Stimulated activated naive CD4-positive, alpha-beta T cell (primary cell): ENCODE measurements around the gene GLRX.
A peak's percentile ranks its signal among the peaks of the same experiment; 100 is the strongest.

ENCODE experiments used
- DNase-seq, 6 experiments: peaks; one replicate each; lab custom pipeline; 2025; lab: John Stamatoyannopoulos, UW

GLRX gene, protein sequence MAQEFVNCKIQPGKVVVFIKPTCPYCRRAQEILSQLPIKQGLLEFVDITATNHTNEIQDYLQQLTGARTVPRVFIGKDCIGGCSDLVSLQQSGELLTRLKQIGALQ

DNA sequence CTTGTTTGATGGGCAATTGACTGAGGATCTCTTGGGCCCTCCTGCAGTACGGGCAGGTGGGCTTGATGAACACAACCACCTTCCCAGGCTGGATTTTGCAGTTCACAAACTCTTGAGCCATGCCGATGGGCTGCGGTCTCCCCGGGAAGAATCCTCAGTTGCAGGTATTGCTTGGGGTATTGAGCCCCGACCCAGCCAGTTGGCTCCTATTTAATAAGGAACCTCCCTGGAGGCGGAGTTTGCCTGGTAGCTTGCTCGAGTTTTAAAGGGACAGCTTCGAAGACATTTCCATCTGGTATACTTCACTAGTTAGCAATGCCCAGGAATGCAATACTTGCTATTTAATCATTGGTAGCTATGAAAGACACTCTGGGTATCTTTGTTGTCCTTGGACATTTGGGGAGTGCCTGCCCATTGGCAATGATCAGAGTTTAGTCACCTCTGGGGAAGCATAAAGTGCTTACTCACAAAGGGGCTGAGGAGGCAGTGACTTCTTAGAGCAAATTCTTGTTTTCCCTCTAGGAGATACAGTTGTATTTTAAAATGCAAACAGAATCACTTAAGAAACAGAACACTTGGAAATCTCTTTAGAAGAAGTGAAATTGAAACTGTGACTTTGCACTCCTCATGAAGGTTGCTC lies at the start of gene GLRX:
Gene GLRX (minus strand): TSS at position 185 of the 640 bp plus-strand sequence. CDS start 64 bp downstream, at position 121.
- DNase-seq: peak; percentile 32 to 70 (median 46)

DNA sequence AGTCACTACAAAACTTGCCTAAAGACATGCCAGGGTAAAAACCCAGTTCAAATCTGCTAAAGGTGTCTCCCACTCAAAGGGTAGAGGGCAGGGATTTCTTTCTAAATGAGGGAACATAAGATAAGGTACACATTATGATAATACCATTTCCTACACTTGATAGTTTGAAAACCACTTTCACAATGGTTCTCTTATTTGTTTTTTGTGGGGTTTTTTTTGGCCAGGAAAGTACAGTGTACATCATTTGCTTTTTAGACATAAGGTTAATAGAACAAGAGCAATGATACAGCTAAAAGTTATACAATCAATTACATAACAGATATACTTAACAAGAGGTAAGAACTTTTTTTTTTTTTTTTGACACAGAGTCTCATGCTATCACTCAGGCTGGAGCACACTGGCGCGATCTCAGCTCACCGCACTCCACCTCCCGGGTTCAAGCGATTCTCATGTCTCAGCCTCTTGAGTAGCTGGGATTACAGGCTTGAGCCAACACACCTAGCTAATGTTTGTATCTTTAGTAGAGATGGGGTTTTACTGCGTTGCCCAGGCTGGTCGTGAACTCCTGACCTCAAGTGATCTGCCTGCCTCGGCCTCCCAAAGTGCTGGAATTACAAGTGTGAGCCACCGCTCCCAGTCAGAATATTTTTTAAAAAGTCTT lies 48.8 kb upstream of the GLRX start:
- no peak for DNase-seq

DNA sequence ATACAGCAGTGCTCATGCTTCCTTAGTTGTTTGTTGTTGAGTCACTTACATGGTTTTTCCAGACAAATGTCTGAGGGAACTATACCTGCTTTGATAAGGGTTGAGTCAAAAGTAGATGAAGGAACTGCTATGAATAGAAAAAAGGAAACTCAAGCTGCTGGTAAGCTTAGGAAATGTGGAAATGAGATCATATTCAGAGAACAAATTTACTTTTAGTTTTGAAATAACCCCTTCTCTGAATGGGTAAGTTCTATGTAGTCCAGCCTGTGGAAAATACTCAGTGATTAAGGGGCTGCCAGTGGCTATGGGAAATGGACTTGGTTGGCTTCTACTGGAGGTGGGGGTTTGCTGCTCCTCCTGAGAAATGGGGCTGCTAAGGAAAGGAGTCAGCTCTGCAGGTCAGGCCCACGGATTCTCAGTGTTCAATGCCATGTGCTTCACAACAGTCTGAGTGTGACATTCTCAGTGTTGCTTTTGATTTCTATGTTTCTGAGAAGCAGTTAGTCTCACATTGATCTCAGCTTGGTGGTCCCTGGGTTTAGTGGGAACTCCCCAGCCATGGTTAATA lies 47.7 kb upstream of the GLRX start:
- DNase-seq: no peak

DNA sequence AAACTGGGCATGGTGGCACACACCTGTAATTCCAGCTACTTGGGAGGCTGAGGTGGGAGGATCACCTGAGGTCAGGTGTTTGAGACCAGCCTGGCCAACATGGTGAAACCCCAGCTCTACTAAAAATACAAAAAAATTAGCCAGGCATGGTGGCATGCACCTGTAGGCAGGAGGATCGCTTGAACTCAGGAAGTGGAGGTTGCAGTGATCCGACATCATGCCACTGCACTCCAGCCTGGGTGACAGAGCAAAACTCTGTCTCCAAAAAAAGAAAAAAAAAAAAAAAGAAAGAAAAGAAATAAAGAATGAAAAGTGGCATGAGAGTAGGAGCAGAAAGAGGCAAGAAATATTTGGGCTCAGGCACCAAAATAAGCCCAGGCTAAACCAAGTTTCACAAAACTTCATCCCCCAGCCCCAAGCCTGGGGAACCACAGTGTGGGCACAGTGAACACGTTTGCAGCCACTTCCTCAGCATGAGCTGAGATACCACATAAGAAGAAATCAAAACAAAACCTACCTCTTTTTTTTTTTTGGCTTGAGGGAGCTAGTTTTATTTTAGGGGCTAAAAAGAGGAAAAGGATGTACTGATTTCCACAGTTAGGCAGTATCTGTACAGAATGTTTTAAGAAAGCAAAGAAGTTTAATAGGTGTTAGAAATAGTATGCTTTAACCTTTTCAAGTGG lies 46.8 kb upstream of the GLRX start:
- peak; percentile 19 to 70 (median 52) for DNase-seq

DNA sequence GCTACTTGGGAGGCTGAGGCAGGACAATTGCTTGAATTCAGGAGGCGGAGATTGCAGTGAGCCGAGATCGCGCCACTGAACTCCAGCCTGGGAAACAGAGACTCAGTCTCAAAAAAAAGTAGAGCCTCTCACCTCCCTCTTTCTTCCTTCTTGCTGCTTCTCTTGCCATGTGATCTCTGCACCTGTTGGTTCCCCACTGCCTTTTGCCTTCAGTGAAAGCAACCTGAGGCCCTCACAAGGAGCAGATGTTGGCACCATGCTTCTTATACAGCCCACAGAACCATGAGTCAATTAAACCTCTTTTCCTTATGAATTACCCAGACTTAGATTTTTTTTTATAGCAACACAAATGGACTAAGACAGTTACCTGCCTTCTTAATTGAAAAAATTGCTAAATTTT lies 45.6 kb upstream of the GLRX start:
- DNase-seq: no peak

DNA sequence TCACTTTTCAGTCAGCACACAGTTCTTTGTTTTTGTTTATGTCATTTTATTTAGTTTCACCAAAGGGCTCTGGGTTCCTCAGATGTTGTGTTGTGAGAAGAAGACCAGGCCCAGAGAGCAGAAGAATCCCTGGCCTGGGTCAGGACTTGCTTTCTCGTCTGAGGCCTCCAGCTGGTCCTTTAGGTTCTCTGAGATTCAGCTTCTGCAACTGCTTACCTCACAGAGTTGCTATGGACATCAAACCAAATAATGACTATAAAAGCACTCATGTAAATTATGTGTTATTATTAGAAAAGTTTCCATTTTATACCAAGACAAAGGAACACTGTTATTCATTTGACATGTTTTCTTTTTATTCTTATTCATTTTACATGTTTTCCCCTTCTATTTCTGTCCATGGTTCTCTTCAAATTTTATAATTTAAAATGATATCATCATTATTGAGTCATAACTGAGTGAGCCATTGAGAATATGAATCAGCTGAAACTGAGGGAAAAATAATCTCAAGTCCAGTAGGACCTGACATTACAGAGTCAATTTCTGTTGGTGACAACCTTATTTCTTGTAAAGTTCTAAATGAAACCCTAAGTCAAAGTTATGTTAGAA lies 44.0 kb upstream of the GLRX start:
- no peak for DNase-seq

DNA sequence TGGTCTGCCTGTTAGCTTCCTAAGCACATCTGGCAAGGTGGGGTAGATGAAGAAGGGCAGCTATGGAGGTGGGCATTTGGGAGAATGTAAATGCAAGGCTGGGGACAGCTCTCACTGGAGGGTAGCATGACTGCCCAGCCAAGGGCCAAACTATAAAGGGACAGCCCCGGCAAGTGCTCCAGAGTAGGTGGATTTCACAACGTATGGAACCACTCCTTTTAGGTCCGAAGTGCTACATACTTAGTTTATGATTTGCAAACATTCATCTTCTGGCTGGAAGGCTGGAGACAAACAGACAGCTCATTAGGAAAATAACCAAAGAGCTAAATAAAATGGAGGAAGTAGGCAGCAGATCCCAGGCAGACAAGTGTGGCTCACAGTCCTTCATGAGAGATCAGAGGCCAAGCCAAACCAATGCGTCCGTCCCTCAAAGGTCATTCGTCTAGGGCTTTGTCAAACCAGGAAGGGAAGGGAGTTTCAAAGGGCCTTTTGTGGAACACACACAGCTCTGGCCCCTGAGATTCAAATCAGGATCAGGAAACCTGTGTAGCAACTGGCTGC lies 42.5 kb upstream of the GLRX start:
- no peak for DNase-seq

DNA sequence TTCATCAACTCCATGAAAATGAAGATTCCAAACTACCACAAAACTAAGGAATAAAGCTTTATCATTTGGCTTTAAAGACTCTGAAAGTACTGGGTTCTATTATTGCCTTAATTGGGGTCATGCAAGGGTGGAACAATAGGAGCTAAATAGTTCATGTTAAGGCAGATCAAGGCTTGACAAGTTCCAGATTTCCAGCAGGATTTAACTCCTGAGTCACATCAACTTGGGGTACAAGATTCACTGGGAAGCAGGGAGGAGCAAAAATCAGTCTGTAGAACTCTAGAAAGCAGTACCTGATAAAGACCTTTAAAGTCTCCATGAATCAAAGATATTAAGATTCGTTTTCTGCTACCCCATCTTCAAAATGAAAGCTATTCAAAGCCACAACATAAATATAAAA lies 41.9 kb upstream of the GLRX start:
- no peak for DNase-seq

DNA sequence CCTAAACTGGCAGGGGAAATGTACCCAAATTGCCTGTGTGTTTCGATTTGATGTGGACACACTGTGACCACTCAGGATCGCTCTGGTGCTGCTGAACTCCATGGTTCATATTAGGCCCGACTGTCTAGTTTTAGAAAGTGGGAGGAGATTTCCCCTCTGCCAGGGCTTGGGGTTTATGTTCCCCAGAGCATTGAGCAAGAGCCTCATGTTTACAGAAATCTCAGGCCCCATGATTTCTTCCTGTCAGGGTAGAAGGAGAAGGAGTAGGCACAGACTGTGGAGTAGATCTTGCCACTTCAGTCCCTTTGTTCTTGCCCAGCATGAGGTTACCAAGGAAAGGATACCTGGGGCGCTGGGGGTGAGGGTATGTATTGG lies 40.8 kb upstream of the GLRX start:
- DNase-seq: no peak

DNA sequence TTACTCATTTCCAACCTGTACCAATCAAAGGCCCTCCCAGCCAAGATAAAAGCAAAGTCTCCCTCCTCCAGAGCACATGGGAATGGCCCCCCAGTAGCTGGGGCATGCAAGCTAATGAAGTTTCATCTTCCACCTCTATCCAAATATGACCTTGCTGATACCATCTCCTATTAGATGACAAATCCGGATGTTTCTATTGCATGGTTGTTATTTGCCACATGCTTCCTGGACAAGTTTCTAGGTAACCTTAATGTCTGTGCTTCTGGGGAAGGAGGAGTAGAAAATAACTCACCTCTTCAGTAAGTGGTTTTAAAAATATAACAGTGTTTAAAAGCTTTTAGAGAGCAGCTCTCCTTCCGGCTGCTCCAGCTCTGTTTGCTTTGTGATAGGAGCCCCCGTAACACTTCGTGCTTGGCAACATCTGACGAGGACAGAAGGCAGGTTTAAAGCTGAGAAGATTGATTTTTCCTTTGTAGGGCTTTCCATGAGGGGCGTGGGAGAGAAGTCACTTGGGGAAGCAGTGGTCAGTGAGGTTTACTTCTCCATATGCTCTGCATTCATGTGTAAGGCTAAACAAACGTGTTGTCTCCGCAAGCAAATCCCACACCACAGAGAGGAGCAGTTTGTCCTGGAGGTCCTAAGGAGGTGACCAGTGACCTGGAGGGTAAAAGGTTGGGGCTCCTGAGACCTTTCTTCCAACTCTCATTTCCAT lies 40.3 kb upstream of the GLRX start:
- DNase-seq: no peak

DNA sequence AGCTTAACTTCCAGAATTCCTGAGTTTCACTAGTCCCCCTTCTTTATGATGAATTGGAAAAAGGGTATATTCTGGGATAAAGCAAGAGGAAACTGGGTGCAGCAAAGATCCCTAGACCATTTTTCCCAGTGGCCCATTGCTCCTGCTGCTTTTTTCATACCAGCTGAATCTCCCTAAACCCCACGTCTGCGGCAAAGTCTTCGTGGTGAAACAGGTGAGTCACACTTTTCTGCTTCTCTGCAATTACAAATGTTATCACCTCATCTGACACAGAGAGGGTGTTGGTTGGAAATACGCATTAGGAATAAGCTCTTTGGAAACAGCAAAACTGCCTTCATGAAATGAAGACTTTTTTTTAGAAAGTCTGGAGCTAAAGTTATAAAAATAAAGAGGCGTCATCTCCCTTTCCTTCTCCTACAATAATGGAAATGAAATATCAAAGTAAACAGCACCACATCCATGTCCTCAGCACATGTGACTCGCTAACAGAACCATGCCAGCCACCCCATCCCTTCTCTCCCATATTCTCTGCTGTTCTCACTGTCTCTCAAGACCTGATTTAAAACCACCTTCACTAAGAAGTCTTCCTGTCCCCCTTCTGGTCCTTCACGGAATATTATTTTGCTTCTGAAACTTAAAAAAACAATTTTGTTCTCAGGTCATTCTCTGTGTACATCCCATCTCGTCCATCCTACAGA lies 39.5 kb upstream of the GLRX start:
- DNase-seq: no peak

DNA sequence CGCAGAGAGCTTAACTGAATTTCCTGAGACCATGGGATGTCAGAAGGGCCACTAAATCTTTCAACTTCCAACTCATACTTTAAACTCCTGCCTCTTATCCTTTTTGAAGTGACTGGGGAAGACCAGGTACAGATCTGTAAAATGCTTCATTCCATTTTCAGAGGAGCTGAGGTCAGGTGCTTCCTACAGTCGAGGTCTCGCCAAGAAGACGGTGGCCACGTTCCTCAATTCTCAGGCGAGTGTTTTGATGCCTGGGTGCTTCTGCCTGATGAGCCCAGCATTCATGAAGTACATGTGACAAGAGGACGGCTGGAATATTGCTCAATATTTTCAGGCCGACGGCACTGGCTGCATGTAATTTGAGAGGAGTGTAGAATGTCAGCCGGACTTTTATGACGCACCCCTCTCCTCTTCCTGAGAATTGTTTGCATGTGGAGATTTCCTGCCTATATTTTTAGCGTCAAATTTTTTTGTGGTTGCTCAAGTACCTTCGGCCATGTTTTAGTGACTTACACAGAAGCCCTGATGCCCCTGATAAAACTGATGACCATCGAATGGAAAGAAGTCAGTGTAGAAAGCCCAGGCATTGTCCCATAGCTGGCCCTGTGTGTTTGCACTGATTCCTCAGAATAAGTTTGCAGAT lies 38.8 kb upstream of the GLRX start:
- peak in 1 of 6 experiments; percentile 20 for DNase-seq

DNA sequence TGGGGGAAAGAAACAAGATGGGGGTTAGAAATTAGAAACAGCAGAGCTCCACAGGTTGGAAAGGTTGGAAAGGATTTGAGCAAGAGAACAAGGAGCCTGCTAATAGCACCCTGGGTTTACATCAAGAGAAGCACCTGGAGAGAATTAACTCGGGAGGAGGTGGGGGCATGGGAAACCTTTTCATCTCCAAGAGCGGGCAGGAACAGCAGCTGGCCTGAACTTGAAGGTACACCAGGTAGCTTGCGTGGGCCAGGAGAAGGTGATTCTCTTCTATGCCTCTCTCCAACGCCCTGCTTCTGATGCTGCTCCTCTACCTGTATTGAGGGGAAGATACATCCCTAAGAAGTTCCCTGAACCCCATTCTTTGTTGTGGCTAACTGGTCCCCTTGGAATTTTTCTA lies 37.1 kb upstream of the GLRX start:
- no peak for DNase-seq

DNA sequence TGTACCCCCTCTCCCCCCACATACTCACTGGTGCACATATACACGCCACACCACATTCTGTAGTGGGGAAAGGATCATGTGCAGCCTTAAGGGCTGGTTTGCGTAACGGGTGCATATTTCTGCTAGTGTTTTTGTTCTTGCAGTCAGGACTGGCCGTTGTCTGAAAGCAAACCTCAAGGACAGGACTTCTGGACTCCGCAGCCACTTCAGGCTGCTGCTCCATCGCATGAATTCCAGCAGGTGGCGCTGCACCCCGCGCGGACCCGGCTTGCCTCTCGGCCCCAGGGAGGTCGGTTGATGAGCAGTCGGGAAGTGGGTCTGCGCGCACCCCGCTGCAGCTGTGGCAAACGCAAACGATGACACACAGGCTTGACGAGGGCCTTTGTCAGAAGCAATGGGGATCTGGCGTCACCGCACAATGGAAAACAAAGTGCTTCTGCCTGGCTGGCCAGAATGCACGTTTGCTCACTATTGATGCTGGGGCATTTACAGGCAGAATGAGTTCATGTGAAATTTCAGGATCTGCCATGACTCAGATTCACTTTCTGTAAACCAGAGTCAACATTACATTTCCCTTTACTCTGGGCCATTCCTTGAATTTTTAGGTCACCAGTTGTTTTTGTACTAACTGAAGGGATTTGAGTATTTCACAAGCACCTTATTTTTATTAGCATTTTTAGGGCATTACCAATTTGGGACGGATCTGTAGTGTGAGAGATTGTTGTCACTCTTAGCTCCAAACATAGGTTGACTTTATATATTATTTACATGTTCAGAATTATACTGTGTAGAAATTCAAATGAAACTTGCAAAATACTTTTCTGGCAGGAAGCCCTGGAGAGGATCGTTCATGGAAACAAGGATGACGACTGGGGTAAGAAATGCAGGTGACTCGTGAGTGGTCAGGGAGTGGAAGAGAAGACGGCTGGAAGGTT lies 36.4 kb upstream of the GLRX start:
- peak; percentile 76 to 88 (median 80) for DNase-seq

DNA sequence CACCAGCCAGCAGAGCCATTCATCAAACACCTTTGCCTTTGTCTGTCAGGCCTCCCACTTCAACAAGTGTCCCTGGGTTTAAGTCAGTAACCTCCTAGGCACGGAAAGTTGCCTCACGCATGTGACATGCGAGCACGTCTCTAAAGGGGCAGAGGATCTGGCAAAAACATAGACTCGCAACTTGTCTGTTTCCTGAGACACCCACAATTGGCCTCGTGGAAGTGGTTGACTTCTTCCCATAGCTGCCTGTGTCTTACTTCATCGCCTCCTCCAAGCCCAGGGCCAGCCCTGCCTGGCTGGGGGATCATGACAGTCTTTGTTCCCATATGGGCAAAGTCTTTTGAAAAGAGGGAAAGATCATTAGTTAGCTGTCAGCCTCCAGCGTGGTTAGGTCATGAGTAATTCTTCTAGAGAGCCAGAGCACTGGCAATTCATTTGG lies 35.5 kb upstream of the GLRX start:
- no peak for DNase-seq

DNA sequence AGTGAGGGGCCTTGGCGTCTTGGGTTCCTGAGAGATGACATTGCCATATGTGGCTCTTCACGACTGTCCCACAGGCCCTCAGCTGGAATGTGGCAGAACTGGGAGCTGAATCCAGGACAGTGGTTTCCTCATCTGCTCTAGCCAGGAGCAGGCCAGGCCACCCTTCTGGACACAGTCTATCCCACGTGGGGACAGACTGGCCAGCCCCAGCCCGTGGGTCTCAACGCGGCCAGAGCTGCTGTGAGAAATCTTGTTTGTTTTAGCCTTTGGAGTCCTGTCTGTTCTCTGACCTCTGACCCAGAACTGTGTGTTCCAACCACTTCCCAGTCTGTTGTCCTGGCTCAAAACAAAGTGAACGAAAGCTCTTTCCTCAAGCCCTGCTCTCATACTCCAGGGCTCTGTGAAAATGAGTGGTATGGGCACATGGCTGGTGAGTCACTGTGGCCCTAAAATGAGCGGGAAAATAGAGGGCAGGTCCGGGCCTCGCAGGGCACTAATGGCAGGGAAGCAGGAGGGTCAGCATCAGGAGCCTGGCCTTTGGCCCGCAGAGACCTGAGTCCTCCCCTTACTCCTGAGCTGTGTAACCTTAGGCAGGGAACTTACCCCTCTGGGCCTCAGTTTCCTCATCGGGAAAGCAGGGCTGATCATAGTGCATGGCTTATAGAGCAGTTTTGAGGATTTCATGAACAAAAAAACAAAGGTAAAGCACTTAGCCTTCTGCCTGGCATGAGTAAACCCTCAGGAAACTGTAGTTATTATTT lies 34.8 kb upstream of the GLRX start:
- DNase-seq: no peak

DNA sequence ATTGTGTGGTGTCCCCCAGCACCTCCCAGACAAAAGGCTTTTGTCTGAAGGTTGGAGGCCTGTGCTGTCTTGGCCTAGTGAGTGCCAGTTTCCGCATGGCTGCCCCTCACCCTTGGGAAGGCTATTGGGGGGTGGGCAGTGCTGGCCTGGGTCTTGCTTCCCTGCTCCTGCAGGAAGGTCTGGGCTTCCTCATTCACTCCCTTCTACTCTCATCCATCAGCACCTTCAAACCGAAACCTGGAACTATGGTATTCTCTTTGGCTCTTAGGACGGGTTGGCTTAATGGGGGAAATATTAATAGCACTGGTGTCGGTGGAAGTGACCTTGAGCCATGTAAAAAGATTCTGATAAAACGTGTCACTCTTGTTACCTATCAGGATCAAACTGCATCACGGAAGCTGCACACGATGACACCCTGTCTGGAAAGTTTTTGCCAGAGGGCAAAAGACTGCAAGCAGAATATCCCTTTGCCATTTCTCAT lies 34.0 kb upstream of the GLRX start:
- no peak for DNase-seq

DNA sequence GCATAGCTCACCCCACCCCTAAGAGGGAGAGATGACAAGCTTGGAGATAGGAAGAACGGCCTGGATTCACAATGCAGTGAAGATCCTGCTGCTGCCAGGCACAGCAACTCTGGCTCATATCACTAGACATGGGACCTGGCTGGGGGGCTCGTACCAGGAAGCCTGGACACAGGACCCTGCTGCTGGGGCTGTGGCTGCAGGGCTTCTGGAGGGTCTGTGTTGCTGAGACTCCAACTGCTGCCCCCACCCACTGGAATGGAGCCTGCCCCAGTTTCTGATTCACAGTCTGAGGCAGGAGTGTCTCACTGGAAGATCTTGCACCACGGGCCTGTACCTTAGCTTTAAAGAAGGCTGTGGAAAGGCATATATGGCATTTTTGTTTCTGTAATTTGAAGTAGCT lies 31.0 kb upstream of the GLRX start:
- no peak for DNase-seq
